ENCODE results near the gene UBE3C.

- TF ChIP-seq CTCF (optimal IDR thresholded peaks at IDR 0.05 in 1 of 3, IDR thresholded peaks at IDR 0.05 in 1 of 3, conservative IDR thresholded peaks at IDR 0.05 in 1 of 3; ENCODE audit: extremely low read depth in 1 of 3, insufficient read depth in 2 of 3, low read length in 3 of 3) (no peak), EZH2 (IDR thresholded peaks at IDR 0.05; ENCODE audit: low read length) (no peak)
Observed at GRCh38 chr7:157194948-157195347, 56.2 kb downstream of the UBE3C start.
